Upper lobe of right lung (tissue), 1 donor: ENCODE results near the gene DELE1. TPM values are rescaled to one million over a fixed set of nuclear protein-coding genes. Genes with fewer than 3 reads are reported as not detected.
"Not testable (repeated sequence)": the region's sequence is repeated elsewhere in the genome, so short reads cannot be mapped to it uniquely, and the experiment has no call there.

Experiments used
- ATAC-seq: fragments of 200-7000 bp; cut with Tn5 transposase; one replicate; pipeline ENCODE4 v1.9.1; 2020; ENCODE audit warnings: mild to moderate bottlenecking, moderate library complexity
- DNase-seq: peaks from one replicate; pipeline ENCODE4 v3.0.0-alpha.2; 2020
- H3K27ac ChIP-seq: fragments of 200-600 bp; one replicate; pipeline ENCODE4 v1.8.0; 2022
- H3K27me3 ChIP-seq: fragments of 200-600 bp; one replicate; pipeline ENCODE4 v1.8.0; 2022; ENCODE audit warnings: mild to moderate bottlenecking
- H3K36me3 ChIP-seq: fragments of 200-600 bp; one replicate; pipeline ENCODE4 v1.8.0; 2022
- H3K4me1 ChIP-seq: fragments of 200-600 bp; one replicate; pipeline ENCODE4 v1.8.0; 2022
- H3K4me3 ChIP-seq: fragments of 200-600 bp; one replicate; pipeline ENCODE4 v1.8.0; 2022; ENCODE audit warnings: mild to moderate bottlenecking
- H3K9me3 ChIP-seq: fragments of 200-600 bp; one replicate; pipeline ENCODE4 v1.8.0; 2022
- CTCF ChIP-seq: fragments of 200-600 bp; IDR thresholded peaks from one replicate; pipeline ENCODE4 v1.8.0; 2022; ENCODE audit warnings: antibody characterized with exemption
- intact Hi-C: fragments of 100-400 bp; cut with DNase I; formaldehyde crosslinking; loops from one replicate; pipeline ENCODE4 v1.11.0; 2022
- total RNA-seq: library from RNA; stranded (reverse); fragmentation: NEBNext Ultra II Directional; extraction: Animal tissue kit (Norgen Biotek cat#: 25700); gene quantifications from one replicate; pipeline ENCODE4 v1.2.1, GENCODE V29; 2021
- donor health status: DM: no; HTN: yes; CAD: no; lungs with severe emphysema.

Gene DELE1
- total RNA-seq, 1 donor from 2014 or later, result 83.3 TPM

GRCh38 chr5:141882594-141883183, 41.0 kb upstream of the DELE1 start:
- Histone ChIP-seq H3K9me3 (no peaks in the 10 kb centered on the region), H3K27me3 (peaks cover 34% of the 10 kb centered on the region)
- TF ChIP-seq CTCF, result no peak

GRCh38 chr5:141883184-141883891, 40.3 kb upstream of the DELE1 start:
- Histone ChIP-seq H3K4me3 (no peak overlapping the region), H3K4me1 (peaks cover 13% of the 10 kb centered on the region), H3K9me3 (no peaks in the 10 kb centered on the region), H3K27me3 (peaks cover 30% of the 10 kb centered on the region), H3K27ac (no peak overlapping the region), H3K36me3 (no peaks in the 10 kb centered on the region)
- ATAC-seq (no peak), DNase-seq (peak; percentile 75)
- TF ChIP-seq CTCF, result no peak
- intact Hi-C loops, result loop anchor here (5.0 kb wide), 1 partner anchor 191 kb away; no protein-coding TSS in a partner anchor

More at GRCh38 chr5:141882594-141883183, 41.0 kb upstream of the DELE1 start:
- Histone ChIP-seq H3K27ac (no peak overlapping the region), H3K36me3 (no peaks in the 10 kb centered on the region), H3K4me3 (no peak overlapping the region), H3K4me1 (peaks cover 15% of the 10 kb centered on the region)
- ATAC-seq (no peak), DNase-seq (no peak)
- intact Hi-C loops, result loop anchor here (5.0 kb wide), 1 partner anchor 190 kb away; no protein-coding TSS in a partner anchor

GRCh38 chr5:141883892-141884318, 39.8 kb upstream of the DELE1 start:
- DNase-seq (no peak), ATAC-seq (no peak)
- peaks cover 30% of the 10 kb centered on the region for H3K27me3 ChIP-seq
- no peaks in the 10 kb centered on the region for H3K9me3 ChIP-seq
- no peak for TF ChIP-seq CTCF
- no peak overlapping the region for H3K4me3 ChIP-seq
- no peak overlapping the region for H3K27ac ChIP-seq
- intact Hi-C loops, result loop anchor here (5.0 kb wide), 1 partner anchor 192 kb away; no protein-coding TSS in a partner anchor
- H3K36me3 ChIP-seq, result no peaks in the 10 kb centered on the region
- H3K4me1 ChIP-seq, result peaks cover 9% of the 10 kb centered on the region

- peak; percentile 32 for TF ChIP-seq CTCF
- DNase-seq, result no peak
- intact Hi-C loops, result no loop called here
These were observed 34.3 kb upstream of the DELE1 start for GRCh38 chr5:141889282-141889871.

GRCh38 chr5:141890429-141890828, 33.2 kb upstream of the DELE1 start:
- H3K27ac ChIP-seq, DNase-seq, H3K36me3 ChIP-seq, ATAC-seq, H3K4me1 ChIP-seq, H3K4me3 ChIP-seq, H3K9me3 ChIP-seq, H3K27me3 ChIP-seq, intact Hi-C loops: not testable (repeated sequence)

More at GRCh38 chr5:141889282-141889871, 34.3 kb upstream of the DELE1 start:
- peaks cover 10% of the 10 kb centered on the region for H3K27me3 ChIP-seq
- no peaks in the 10 kb centered on the region for H3K36me3 ChIP-seq
- no peak overlapping the region for H3K27ac ChIP-seq
- H3K9me3 ChIP-seq, result no peaks in the 10 kb centered on the region
- H3K4me3 ChIP-seq, result no peak overlapping the region
- ATAC-seq, result no peak
- H3K4me1 ChIP-seq, result no peaks in the 10 kb centered on the region

- TF ChIP-seq CTCF, result no peak
- Histone ChIP-seq H3K36me3 (no peaks in the 10 kb centered on the region), H3K4me1 (peaks cover 4% of the 10 kb centered on the region), H3K9me3 (no peaks in the 10 kb centered on the region), H3K4me3 (no peak overlapping the region), H3K27me3 (no peaks in the 10 kb centered on the region), H3K27ac (no peak overlapping the region)
- DNase-seq (no peak), ATAC-seq (no peak)
- intact Hi-C loops, result no loop called here
These were observed 26.2 kb upstream of the DELE1 start for GRCh38 chr5:141897425-141897824.
